Choroid plexus epithelial cell (primary cell): ENCODE results near the gene SNX30.

Experiments used
- DNase-seq: peaks from one replicate; pipeline ENCODE4 v3.0.0-alpha.2; 2010; ENCODE audit warnings: low read depth
- H3K4me3 ChIP-seq: 2 replicates; pipeline ENCODE4 v1.5.1; 2011; ENCODE audit warnings: low read depth, mild to moderate bottlenecking, control low read depth, low read length, moderate library complexity
- TF ChIP-seq, protein P1 (sequence below): conservative IDR thresholded peaks from 2 replicates; pipeline ENCODE4 v1.5.1; 2011; ENCODE audit warnings: low read depth, mild to moderate bottlenecking, control low read depth, inconsistent platforms, low read length, moderate library complexity

SNX30 gene

DNA sequence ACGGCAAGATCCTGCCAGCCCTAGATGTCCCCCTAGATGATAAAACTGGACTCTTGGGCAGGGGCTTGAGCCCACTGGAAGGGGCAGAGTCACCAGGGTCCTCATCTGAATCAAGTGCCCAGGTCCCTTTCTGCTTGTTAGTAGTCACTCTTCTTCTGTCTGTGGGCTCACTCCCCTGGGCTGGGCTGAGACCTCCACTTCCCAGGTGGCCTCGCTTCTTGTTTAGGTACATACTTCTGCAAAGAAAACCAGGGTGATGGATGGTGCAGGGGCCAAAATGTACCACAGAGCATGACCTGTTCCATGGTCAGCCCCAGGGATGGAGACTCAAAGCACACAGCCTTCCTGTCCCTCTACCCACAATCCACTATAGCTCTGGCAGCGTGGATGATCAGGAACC, 141.0 kb downstream of the SNX30 start:
- no peak for DNase-seq
- TF ChIP-seq, protein P1, sequence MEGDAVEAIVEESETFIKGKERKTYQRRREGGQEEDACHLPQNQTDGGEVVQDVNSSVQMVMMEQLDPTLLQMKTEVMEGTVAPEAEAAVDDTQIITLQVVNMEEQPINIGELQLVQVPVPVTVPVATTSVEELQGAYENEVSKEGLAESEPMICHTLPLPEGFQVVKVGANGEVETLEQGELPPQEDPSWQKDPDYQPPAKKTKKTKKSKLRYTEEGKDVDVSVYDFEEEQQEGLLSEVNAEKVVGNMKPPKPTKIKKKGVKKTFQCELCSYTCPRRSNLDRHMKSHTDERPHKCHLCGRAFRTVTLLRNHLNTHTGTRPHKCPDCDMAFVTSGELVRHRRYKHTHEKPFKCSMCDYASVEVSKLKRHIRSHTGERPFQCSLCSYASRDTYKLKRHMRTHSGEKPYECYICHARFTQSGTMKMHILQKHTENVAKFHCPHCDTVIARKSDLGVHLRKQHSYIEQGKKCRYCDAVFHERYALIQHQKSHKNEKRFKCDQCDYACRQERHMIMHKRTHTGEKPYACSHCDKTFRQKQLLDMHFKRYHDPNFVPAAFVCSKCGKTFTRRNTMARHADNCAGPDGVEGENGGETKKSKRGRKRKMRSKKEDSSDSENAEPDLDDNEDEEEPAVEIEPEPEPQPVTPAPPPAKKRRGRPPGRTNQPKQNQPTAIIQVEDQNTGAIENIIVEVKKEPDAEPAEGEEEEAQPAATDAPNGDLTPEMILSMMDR, result no peak
- H3K4me3 ChIP-seq, result no peak overlapping the region

DNA sequence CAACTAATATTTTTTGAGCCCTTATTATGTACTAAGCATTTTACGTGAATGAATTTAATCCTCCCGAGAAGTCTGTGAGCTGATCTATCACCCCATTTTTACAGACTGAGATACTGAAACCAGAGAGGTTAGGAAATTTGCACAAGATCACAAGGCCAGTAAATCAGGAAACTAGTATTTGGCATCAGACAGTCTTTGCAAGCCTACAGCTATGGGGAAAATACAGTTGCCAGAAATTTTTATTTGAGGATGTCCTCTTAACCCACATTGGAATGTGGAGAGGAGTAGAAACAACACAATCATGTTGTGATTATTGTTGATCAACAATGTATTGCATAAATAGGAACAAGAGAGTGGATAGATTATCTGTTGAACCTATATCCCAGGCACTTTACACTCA, 142.4 kb downstream of the SNX30 start:
- TF ChIP-seq, protein P1, result no peak
- no peak for DNase-seq
- H3K4me3 ChIP-seq, result no peak overlapping the region

DNA sequence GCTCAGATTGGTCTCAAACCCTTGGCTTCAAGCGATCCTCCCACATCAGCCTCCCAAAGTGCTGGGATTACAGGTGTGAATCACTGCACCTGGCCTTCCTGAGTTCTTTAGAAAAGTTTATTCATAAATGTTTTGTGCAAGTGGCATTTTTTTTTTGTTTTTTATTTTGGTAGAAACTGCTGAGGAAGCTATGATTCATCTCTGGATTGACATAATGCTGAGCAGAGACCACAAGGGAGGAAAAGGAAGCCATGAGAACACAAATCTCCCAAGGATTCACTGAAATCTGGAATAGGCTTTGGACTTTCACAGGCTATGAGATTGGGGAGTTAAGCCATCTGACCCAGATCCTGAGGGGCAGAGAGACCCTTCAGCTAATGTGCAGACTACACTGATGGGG, 143.5 kb downstream of the SNX30 start:
- DNase-seq, result peak; percentile 52
- H3K4me3 ChIP-seq, result no peak overlapping the region
- TF ChIP-seq, protein P1, result no peak

DNA sequence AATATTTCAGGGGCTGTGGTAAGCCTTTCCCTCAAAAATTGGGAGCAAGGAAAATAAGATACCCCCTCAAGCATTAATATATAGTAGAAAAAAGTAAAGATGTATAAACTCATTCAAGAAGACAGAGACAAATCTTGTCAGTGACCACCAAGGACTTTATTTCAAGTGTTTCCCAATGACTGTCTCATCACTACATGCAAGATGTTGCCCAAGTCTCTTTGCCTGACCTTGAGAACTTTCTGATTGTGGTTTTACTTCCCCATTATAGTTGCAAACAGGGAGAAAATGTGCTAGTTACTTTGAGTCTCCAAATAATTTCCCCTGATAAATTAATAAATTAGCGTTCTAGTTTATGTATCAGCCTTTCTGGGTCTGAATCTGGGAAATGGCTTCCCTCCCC, 144.1 kb downstream of the SNX30 start:
- TF ChIP-seq, protein P1, result no peak
- DNase-seq, result no peak
- no peak overlapping the region for H3K4me3 ChIP-seq

DNA sequence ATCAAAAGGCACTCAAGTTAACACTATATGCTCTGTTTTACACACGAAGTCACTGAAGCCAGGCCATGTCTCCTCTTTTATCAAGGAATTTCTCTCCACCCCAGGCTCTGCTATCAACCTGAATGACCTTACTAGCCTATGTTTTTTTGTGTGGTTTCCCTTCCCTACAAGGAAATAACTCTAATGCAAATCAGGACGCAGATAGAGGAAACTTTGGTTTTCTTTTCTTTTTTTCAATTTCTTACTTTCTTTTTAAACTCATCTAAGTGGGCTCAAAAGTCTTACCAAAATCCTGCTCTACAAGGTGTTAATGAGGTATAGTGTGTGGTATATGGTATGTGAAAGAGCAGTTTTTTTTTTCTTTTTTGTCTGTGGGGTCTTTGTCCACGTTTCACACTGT, 145.6 kb downstream of the SNX30 start:
- no peak overlapping the region for H3K4me3 ChIP-seq
- no peak for DNase-seq
- TF ChIP-seq, protein P1, result no peak

DNA sequence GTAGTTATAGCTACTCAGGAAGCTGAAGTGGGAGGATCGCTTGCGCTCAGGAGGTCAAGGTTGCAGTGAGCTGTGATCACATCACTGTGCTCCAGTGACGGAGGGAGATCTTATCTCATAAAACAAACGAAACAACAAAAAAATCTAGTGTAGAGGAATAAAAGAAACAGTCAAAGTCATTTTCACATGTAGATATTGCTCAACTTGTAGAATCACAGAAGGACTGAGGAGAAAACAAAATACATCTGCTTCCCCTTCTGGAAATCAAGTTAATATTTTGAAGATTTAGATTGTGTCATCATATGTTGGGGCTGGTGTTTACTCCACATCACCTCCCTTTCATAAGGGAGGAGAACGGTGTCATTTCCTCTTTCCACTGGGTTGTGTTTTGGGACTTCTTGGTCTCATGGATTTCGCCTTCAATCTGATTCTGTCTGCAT, 148.3 kb downstream of the SNX30 start:
- TF ChIP-seq, protein P1, result no peak
- DNase-seq, result no peak
- no peak overlapping the region for H3K4me3 ChIP-seq

DNA sequence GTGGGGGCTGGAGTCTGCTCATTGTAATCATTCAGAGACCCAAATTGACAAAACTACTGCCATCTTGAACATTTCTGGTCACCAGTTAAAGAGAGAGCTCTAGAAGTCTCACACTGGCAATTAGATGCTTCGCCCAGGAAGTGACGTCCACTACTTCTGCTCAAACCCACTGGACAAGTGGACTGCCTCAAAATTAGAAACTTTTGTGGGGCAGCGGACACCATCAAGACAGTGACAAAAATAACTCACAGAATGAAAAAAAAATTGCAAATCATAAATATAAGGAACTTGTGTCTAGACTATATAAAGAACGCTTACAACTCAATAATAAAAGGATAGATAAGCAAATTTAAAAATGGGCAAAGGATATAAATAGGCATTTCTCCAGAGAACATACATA, 149.9 kb downstream of the SNX30 start:
- H3K4me3 ChIP-seq, result no peak overlapping the region
- TF ChIP-seq, protein P1, result no peak
- no peak for DNase-seq
